ENCODE measurements around the gene IL2RG. TPM values are rescaled to one million over a fixed set of nuclear protein-coding genes. Genes with fewer than 3 reads are reported as not detected.

IL2RG gene
- total and polyA plus RNA-seq, 8 donors = 0.19 to 4.4 (median 1.4) TPM

DNA sequence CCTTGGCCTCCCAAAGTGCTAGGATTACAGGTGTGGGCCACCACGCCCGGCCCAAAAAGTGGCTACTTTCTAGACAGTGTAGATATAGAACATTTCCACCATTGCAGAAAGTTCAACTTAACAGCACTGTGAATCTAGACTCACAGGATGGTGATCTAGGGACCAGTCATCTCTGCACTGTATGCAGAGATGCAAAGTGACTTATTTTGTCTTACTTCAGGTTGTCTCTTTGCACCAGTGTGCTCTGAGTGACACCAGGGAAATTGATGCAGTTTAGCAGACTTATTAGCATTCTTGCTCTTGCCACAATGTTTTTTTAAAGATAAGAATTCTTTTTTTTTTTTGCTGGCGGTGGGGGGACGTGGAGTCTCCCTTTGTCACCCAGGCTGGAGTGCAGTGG lies 28.6 kb downstream of the IL2RG start:
- DNase-seq = no peak
- intact Hi-C loops (cut with DNase I) = no loop called here
- ATAC-seq = no peak
- Histone ChIP-seq H3K4me1 (no peaks in the 10 kb centered on the region), H3K27ac (no peak overlapping the region), H3K36me3 (no peaks in the 10 kb centered on the region), H3K4me3 (no peak overlapping the region), H3K9me3 (no peaks in the 10 kb centered on the region), H3K27me3 (peaks cover 0 to 5% (median 2%) of the 10 kb centered on the region in 4 donors)
- TF ChIP-seq, protein P1, sequence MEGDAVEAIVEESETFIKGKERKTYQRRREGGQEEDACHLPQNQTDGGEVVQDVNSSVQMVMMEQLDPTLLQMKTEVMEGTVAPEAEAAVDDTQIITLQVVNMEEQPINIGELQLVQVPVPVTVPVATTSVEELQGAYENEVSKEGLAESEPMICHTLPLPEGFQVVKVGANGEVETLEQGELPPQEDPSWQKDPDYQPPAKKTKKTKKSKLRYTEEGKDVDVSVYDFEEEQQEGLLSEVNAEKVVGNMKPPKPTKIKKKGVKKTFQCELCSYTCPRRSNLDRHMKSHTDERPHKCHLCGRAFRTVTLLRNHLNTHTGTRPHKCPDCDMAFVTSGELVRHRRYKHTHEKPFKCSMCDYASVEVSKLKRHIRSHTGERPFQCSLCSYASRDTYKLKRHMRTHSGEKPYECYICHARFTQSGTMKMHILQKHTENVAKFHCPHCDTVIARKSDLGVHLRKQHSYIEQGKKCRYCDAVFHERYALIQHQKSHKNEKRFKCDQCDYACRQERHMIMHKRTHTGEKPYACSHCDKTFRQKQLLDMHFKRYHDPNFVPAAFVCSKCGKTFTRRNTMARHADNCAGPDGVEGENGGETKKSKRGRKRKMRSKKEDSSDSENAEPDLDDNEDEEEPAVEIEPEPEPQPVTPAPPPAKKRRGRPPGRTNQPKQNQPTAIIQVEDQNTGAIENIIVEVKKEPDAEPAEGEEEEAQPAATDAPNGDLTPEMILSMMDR (IDR thresholded peaks at IDR 0.05) = no peak
- no peak for FAIRE-seq
- 57 to 61% methylated on average over 4 of the region's 4 CpGs for WGBS, 2 donors

DNA sequence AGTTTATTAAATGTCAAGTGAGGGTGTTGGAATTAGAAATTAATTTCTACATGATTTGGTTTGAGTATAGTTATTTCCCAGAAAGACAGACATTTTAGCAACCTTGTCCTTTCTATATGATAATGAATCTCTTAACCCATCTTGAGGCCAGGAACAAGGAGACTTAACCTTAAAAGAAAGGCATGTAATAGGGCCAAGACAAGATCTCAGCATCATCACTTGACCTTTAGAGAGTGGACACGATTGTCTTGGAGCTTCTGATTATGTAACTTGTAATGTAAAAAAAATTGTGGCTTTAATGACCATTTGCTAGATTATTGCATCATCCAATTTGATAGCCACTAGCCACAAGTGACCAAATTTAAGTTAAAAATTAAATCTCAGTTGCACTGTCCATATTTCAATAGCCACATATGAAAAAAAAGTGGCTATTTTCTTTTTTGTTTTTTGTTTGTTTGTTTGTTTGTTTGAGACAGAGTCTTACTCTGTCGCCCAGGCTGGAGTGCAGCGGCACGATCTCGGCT lies 29.2 kb downstream of the IL2RG start:
- TF ChIP-seq, protein P1 (IDR thresholded peaks at IDR 0.05) = no peak
- Histone ChIP-seq H3K27ac (no peak overlapping the region), H3K27me3 (peaks cover 0 to 5% (median 2%) of the 10 kb centered on the region in 4 donors), H3K9me3 (no peaks in the 10 kb centered on the region), H3K36me3 (no peaks in the 10 kb centered on the region), H3K4me1 (no peaks in the 10 kb centered on the region), H3K4me3 (no peak overlapping the region)
- intact Hi-C loops (cut with DNase I) = no loop called here
- FAIRE-seq (no peak), DNase-seq (no peak), ATAC-seq (no peak)
- 57 to 78% methylated on average over 5 of the region's 5 CpGs for WGBS, 2 donors

DNA sequence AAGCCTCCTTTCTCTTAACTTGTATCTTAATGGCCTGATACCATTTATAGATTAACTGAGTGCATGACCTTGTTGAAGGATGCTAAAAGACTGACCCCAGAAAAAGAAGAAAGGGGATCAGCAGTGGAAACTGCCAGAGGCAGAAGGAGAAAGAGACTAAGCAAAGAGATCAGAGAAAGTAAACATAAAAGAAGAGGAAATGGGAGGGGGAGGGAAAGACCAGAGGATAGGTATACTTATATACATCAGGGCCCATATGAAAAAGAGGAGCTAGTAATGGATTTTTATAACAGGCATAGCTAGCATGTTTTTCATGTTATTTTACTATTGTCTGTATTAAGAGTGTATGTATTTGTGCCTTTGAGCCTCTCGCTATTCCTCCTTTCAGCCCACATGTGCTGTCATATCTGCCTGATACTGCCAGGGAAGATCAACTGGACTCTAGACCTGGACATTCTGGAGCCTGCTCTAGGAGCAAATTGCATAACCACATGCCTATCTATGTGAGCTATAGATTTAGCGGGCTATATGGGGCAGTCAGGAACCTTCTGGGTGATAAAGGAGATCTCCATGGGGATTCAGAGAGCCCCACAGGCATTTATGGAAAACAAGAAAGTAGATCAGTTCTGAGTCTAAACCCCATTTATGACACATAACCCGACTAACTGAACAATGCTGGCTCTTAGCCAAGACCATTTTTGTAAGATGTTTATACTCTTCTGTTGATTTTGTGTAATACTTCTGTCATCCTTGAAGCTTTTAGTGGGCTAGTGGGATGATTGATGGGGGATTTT lies 29.9 kb downstream of the IL2RG start:
- Histone ChIP-seq H3K27ac (no peak overlapping the region), H3K36me3 (no peaks in the 10 kb centered on the region), H3K9me3 (no peaks in the 10 kb centered on the region), H3K4me1 (no peaks in the 10 kb centered on the region), H3K4me3 (no peak overlapping the region), H3K27me3 (peaks cover 0 to 5% (median 2%) of the 10 kb centered on the region in 4 donors)
- intact Hi-C loops (cut with DNase I) = no loop called here
- 35 to 39% methylated on average over 3 of the region's 3 CpGs for WGBS, 2 donors
- FAIRE-seq (no peak), ATAC-seq (no peak), DNase-seq (no peak)
- TF ChIP-seq, protein P1 (IDR thresholded peaks at IDR 0.05) = no peak

DNA sequence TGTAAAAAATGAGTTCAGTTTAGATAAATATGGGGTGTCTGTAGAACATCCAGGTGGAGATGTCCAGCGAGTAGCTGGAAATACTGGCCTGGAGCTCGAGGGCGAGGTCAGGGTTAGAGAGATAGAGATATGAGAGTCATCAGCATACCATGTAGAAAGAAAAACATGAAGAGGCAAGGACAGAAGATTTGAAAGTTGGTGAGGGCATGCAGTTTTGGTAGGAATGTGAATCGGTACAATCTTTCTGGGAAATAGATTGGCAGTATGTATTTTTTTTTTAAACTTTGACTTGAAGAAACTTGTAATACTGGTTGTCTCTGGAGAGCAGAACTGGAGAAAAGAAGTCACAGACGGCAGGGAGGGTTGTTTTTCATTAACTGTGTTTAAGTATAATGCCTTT lies 40.8 kb downstream of the IL2RG start:
- 43 to 47% methylated on average over 5 of the region's 5 CpGs for WGBS, 2 donors
- Histone ChIP-seq H3K4me1 (no peaks in the 10 kb centered on the region), H3K36me3 (no peaks in the 10 kb centered on the region), H3K4me3 (no peak overlapping the region), H3K27ac (no peak overlapping the region), H3K9me3 (no peaks in the 10 kb centered on the region), H3K27me3 (peaks cover 0 to 7% (median 0%) of the 10 kb centered on the region in 4 donors)
- no peak for FAIRE-seq
- ATAC-seq = no peak
- DNase-seq = no peak
- intact Hi-C loops (cut with DNase I) = no loop called here
- TF ChIP-seq, protein P1 (IDR thresholded peaks at IDR 0.05) = no peak

Data from pancreas (tissue), 10 donors.